H1 (cell line): ENCODE measurements around the gene OR6C4. TPM values are rescaled to one million over a fixed set of nuclear protein-coding genes. Genes with fewer than 3 reads are reported as not detected.

ENCODE experiments used
- CTCF ChIA-PET: fragments of 300-600 bp; sonication (Branson Sonifier 250); formaldehyde crosslinking; loops from one replicate; lab custom pipeline; 2021; ENCODE audit not compliant: partially characterized antibody; lab: Charles Lee
- POLR2A ChIA-PET: fragments of 300-600 bp; sonication (Branson Sonifier 250); formaldehyde crosslinking; loops from one replicate; lab custom pipeline; 2021; ENCODE audit warnings: inconsistent platforms; ENCODE audit not compliant: partially characterized antibody; lab: Charles Lee
- DNase-seq, 2 experiments: peaks; one replicate each; pipeline versions ENCODE4 v3.0.0 to v3.0.0-alpha.2; 2010 to 2022; ENCODE audit warnings: low spot score in 2 of 2, low read depth in 1 of 2, mixed read lengths in 1 of 2
- FAIRE-seq: peaks from 2 replicates; lab custom pipeline; 2011; peaks lifted over from hg19 to GRCh38; lab: Jason Lieb, UNC
- H2AFZ ChIP-seq: 2 replicates; pipeline ENCODE4 v1.8.1; 2012; ENCODE audit warnings: low read length, inconsistent platforms
- H2AK5ac ChIP-seq: 2 replicates; pipeline ENCODE4 v1.6.1; 2013; ENCODE audit warnings: low read depth, low read length
- H2BK120ac ChIP-seq: replicated peaks from 2 replicates; pipeline ENCODE3; 2013; ENCODE audit warnings: low read depth, low read length, inconsistent platforms
- H2BK12ac ChIP-seq: 2 replicates; pipeline ENCODE4 v1.6.1; 2013; ENCODE audit warnings: low read depth, low read length
- H2BK15ac ChIP-seq: 2 replicates; pipeline ENCODE4 v1.6.1; 2013; ENCODE audit warnings: low read length
- H2BK20ac ChIP-seq: 2 replicates; pipeline ENCODE4 v1.6.1; 2013; ENCODE audit warnings: low read length
- H2BK5ac ChIP-seq: 2 replicates; pipeline ENCODE4 v1.6.1; 2013; ENCODE audit warnings: low read depth, low read length
- H3K14ac ChIP-seq: 2 replicates; pipeline ENCODE4 v1.6.1; 2013; ENCODE audit warnings: inconsistent platforms; ENCODE audit not compliant: insufficient read length
- H3K18ac ChIP-seq: 2 replicates; pipeline ENCODE4 v1.6.1; 2013; ENCODE audit warnings: low read length; ENCODE audit errors: extremely low read depth
- H3K23ac ChIP-seq: 2 replicates; pipeline ENCODE4 v1.6.1; 2013; ENCODE audit warnings: inconsistent platforms; ENCODE audit not compliant: insufficient read length
- H3K23me2 ChIP-seq: 2 replicates; pipeline ENCODE4 v1.6.1; 2013; ENCODE audit warnings: low read depth, low read length
- H3K27ac ChIP-seq: 2 replicates; pipeline ENCODE4 v1.6.1; 2011; ENCODE audit warnings: low read depth, low read length, inconsistent platforms
- H3K27me3 ChIP-seq, 4 experiments: replicated peaks in 1 of 4; 1 replicate in 1 of 4; 2 replicates in 3 of 4; pipeline versions ENCODE4 v1.6.1 to v1.8.1; 2011 to 2013; ENCODE audit warnings: low read length in 3 of 4, mild to moderate bottlenecking in 3 of 4, inconsistent platforms in 2 of 4, mixed read lengths in 2 of 4, moderate library complexity in 1 of 4; ENCODE audit not compliant: control insufficient read depth in 3 of 4, insufficient read depth in 3 of 4; ENCODE audit errors: extremely low read depth in 1 of 4
- H3K36me3 ChIP-seq, 4 experiments: 2 replicates each; pipeline versions ENCODE4 v1.6.1 to v1.8.1; 2011 to 2013; ENCODE audit warnings: mild to moderate bottlenecking in 4 of 4, low read length in 3 of 4, moderate library complexity in 2 of 4, control low read depth in 1 of 4, inconsistent platforms in 1 of 4; ENCODE audit not compliant: insufficient read depth in 4 of 4, control insufficient read depth in 2 of 4
- H3K4ac ChIP-seq: replicated peaks from 2 replicates; pipeline ENCODE3; 2013; ENCODE audit warnings: low read length, low read depth, mixed read lengths, inconsistent platforms; ENCODE audit not compliant: insufficient read length
- H3K4me1 ChIP-seq, 4 experiments: replicated peaks in 1 of 4; 1 replicate in 1 of 4; 2 replicates in 3 of 4; pipeline versions ENCODE4 v1.6.1 to v1.8.1; 2011 to 2013; ENCODE audit warnings: low read length in 3 of 4, inconsistent platforms in 2 of 4, mixed read lengths in 1 of 4; ENCODE audit not compliant: insufficient read depth in 4 of 4, control insufficient read depth in 3 of 4
- H3K4me2 ChIP-seq, 2 experiments: 2 replicates each; pipeline versions ENCODE4 v1.6.1 to v1.8.1; 2011 to 2013; ENCODE audit warnings: low read depth in 2 of 2, low read length in 2 of 2, control low read depth in 1 of 2, inconsistent platforms in 1 of 2, mild to moderate bottlenecking in 1 of 2; ENCODE audit not compliant: insufficient read depth in 1 of 2
- H3K4me3 ChIP-seq, 4 experiments: fragments of 200-600, 300-600 bp in 1 of 4; sonication (generic), shearing (Covaris generic), sonication (Bioruptor Twin) in 1 of 4; 2 replicates each; pipeline versions ENCODE4 v1.5.1 to v1.8.1; 2011 to 2016; ENCODE audit warnings: low read length in 4 of 4, low read depth in 3 of 4, control low read depth in 2 of 4, inconsistent platforms in 2 of 4, mild to moderate bottlenecking in 2 of 4, mixed read lengths in 1 of 4, moderate library complexity in 1 of 4; ENCODE audit not compliant: insufficient read depth in 2 of 4; ENCODE audit errors: extremely low read depth in 1 of 4
- H3K56ac ChIP-seq: replicated peaks from 2 replicates; pipeline ENCODE3; 2013; ENCODE audit warnings: low read depth, mild to moderate bottlenecking, mixed read lengths, low read length, inconsistent platforms; ENCODE audit not compliant: insufficient read length
- H3K79me1 ChIP-seq: 2 replicates; pipeline ENCODE4 v1.6.1; 2013; ENCODE audit warnings: low read depth, low read length, control low read depth
- H3K79me2 ChIP-seq, 2 experiments: 2 replicates each; pipeline versions ENCODE4 v1.6.1 to v1.8.1; 2012 to 2013; ENCODE audit warnings: low read length in 2 of 2, mild to moderate bottlenecking in 2 of 2, inconsistent platforms in 1 of 2; ENCODE audit not compliant: insufficient read depth in 2 of 2, control insufficient read depth in 1 of 2
- H3K9ac ChIP-seq, 4 experiments: replicated peaks in 1 of 4; 1 replicate in 1 of 4; 2 replicates in 3 of 4; pipeline versions ENCODE4 v1.6.1 to v1.8.1; 2011 to 2013; ENCODE audit warnings: low read depth in 3 of 4, low read length in 3 of 4, control low read depth in 2 of 4, mild to moderate bottlenecking in 2 of 4, moderate library complexity in 2 of 4, inconsistent platforms in 1 of 4; ENCODE audit errors: extremely low read depth in 1 of 4
- H3K9me3 ChIP-seq, 2 experiments: 2 replicates each; pipeline versions ENCODE4 v1.6.1 to v1.8.1; 2012 to 2013; ENCODE audit warnings: mild to moderate bottlenecking in 2 of 2, moderate library complexity in 2 of 2, control low read depth in 1 of 2, inconsistent platforms in 1 of 2, low read depth in 1 of 2, low read length in 1 of 2, mixed read lengths in 1 of 2; ENCODE audit not compliant: insufficient read depth in 2 of 2
- H4K20me1 ChIP-seq, 2 experiments: replicated peaks in 1 of 2; 2 replicates each; pipeline versions ENCODE3 to v1.8.1; 2011 to 2013; ENCODE audit warnings: inconsistent platforms in 2 of 2, low read length in 2 of 2, mild to moderate bottlenecking in 1 of 2; ENCODE audit not compliant: insufficient read depth in 2 of 2, control insufficient read depth in 1 of 2
- H4K5ac ChIP-seq: 2 replicates; pipeline ENCODE4 v1.6.1; 2013; ENCODE audit warnings: low read length, low read depth, mixed read lengths, inconsistent platforms; ENCODE audit not compliant: insufficient read length
- H4K8ac ChIP-seq: 2 replicates; pipeline ENCODE4 v1.8.0; 2013; ENCODE audit warnings: mild to moderate bottlenecking, moderate library complexity, low read length, inconsistent platforms; ENCODE audit not compliant: insufficient read depth; ENCODE audit errors: extremely low read depth
- H4K91ac ChIP-seq: replicated peaks from 2 replicates; pipeline ENCODE3; 2013; ENCODE audit warnings: low read length, mixed read lengths, inconsistent platforms; ENCODE audit not compliant: insufficient read length
- ATF2 ChIP-seq: IDR thresholded peaks from 2 replicates; pipeline ENCODE4 v1.6.1; 2012; ENCODE audit warnings: low read length, inconsistent platforms
- CREB1 ChIP-seq: IDR thresholded peaks from 2 replicates; pipeline ENCODE4 v1.6.1; 2012; ENCODE audit warnings: inconsistent platforms
- CTCF ChIP-seq, 3 experiments: IDR thresholded peaks; 1 replicate in 2 of 3; 2 replicates in 1 of 3; pipeline versions ENCODE4 v1.5.1 to v1.6.1; 2011; ENCODE audit warnings: low read length in 3 of 3, mild to moderate bottlenecking in 3 of 3, inconsistent platforms in 2 of 3, low read depth in 1 of 3, moderate library complexity in 1 of 3; ENCODE audit not compliant: insufficient read depth in 1 of 3; ENCODE audit errors: control extremely low read depth in 1 of 3
- GTF2F1 ChIP-seq: IDR thresholded peaks from 2 replicates; pipeline ENCODE4 v1.6.1; 2012; ENCODE audit warnings: low read depth, low read length, improper control_type of control experiment, borderline replicate concordance
- JUN ChIP-seq: IDR thresholded peaks from 2 replicates; pipeline ENCODE4 v1.6.1; 2011; ENCODE audit warnings: low read depth, mild to moderate bottlenecking, improper control_type of control experiment, low read length
- KDM1A ChIP-seq: fragments of 200-600, 300-600 bp; sonication (generic); IDR thresholded peaks from 2 replicates; pipeline ENCODE4 v1.7.1; 2016; ENCODE audit warnings: mild to moderate bottlenecking, low read length, borderline replicate concordance
- RXRA ChIP-seq: IDR thresholded peaks from 2 replicates; pipeline ENCODE4 v1.6.1; 2011; ENCODE audit warnings: low read depth, mild to moderate bottlenecking, low read length, moderate library complexity; ENCODE audit not compliant: insufficient read depth
- SIN3A ChIP-seq, 2 experiments: IDR thresholded peaks in 1 of 2; conservative IDR thresholded peaks in 1 of 2; 2 replicates each; pipeline ENCODE4 v1.6.1; 2011 to 2012; ENCODE audit warnings: low read length in 2 of 2, improper control_type of control experiment in 1 of 2, low read depth in 1 of 2, mild to moderate bottlenecking in 1 of 2
- SP2 ChIP-seq: IDR thresholded peaks from 2 replicates; pipeline ENCODE4 v1.6.1; 2012; ENCODE audit warnings: mild to moderate bottlenecking, low read length, inconsistent platforms
- TEAD4 ChIP-seq: IDR thresholded peaks from 2 replicates; pipeline ENCODE4 v1.6.1; 2012; ENCODE audit warnings: low read depth, low read length, inconsistent platforms, mixed read lengths
- WGBS, 2 experiments: shearing (Covaris generic) in 1 of 2; methylation state at CpG; one replicate each; pipeline versions ENCODE4 v1.1.6 to v1.1.7; 2013 to 2015; ENCODE audit warnings: low lambda C conversion rate in 2 of 2, mixed read lengths in 2 of 2, inconsistent platforms in 1 of 2, low coverage in 1 of 2, missing lambda C conversion rate in 1 of 2; ENCODE audit not compliant: insufficient replicate concordance in 2 of 2, insufficient coverage in 1 of 2, insufficient read length in 1 of 2; ENCODE audit errors: extremely low coverage in 1 of 2, missing lambda C conversion rate in 1 of 2; 5-methylcytosine and 5-hydroxymethylcytosine counted together
- polyA plus RNA-seq, 7 experiments: library from polyadenylated mRNA; depleted of rRNA in 3 of 7; stranded (reverse) in 5 of 7; unstranded in 2 of 7; fragments of >200 nt in 5 of 7; fragments of 200-250 nt in 2 of 7; gene quantifications; 1 replicate in 5 of 7; 2 replicates in 1 of 7; 4 replicates in 1 of 7; pipeline versions ENCODE4 v1.2.1 to v1.2.3, GENCODE V29; 2011 to 2013; ENCODE audit warnings: missing spikeins in 2 of 7, mixed read lengths in 2 of 7
- total RNA-seq: library from RNA; stranded (reverse); fragmentation: NEBNext Ultra II Directional; extraction: Animal tissue kit (Norgen Biotek cat#: 25700); gene quantifications from 2 replicates; pipeline ENCODE4 v1.2.1, GENCODE V29; 2021

OR6C4 gene
- total and polyA plus RNA-seq, 2 of the 8 experiments (the other 6 are each of a cell fraction or from before 2014, with no cell fraction given), result not detected

DNA sequence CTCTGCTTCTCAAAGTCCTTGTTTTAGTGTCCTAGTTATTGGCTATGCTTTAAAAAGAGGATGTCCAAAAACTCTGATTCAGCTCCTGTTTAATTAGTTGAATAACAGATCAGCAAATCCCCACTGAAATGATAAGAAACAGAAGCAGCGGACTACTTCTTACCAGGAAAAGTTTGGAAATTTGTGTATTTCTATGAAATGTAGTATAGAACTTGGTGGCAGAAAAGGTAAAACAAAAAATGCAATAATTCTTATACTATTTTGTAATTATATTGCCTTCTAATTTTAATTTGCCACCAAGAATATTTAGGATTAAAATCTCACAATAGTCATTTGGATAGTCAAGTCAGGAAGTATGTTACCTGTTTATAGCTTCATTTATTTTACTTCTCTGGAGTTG, 22.8 kb downstream of the OR6C4 start, which contains the start of gene OR2AP1:
Gene OR2AP1, plus strand, starts transcription at position 301 of the 400 bp plus-strand sequence. CDS start 1,947 bp downstream, outside the sequence.
- FAIRE-seq, result no peak
- TF ChIP-seq SP2 (no peak), KDM1A (no peak), GTF2F1 (no peak), SIN3A (conservative IDR thresholded peaks at IDR 0.05 in 1 of 2, IDR thresholded peaks at IDR 0.05 in 1 of 2; ENCODE audit: low read depth in 1 of 2, low read length in 2 of 2) (no peak), CREB1 (no peak), ATF2 (no peak), CTCF (IDR thresholded peaks at IDR 0.05; ENCODE audit: control extremely low read depth in 1 of 3, insufficient read depth in 1 of 3, low read depth in 1 of 3, low read length in 3 of 3) (no peak), JUN (no peak), RXRA (no peak), TEAD4 (no peak)

More for the DNA sequence above, 22.8 kb downstream of the OR6C4 start, which contains the start of gene OR2AP1:
- Histone ChIP-seq H3K27me3 (no peaks in the 10 kb centered on the region), H4K20me1 (no peaks in the 10 kb centered on the region), H3K9ac (no peak within 1 kb of the TSS), H3K18ac (no peak within 1 kb of the TSS), H2BK120ac (no peak within 1 kb of the TSS), H2AK5ac (no peak within 1 kb of the TSS), H2BK12ac (no peak within 1 kb of the TSS), H2AFZ (no peak within 1 kb of the TSS), H3K4me1 (no peaks in the 10 kb centered on the region), H2BK5ac (no peak within 1 kb of the TSS), H3K27ac (no peak within 1 kb of the TSS), H4K91ac (no peak within 1 kb of the TSS), H3K4me3 (no peak within 1 kb of the TSS), H3K79me1 (no peaks in the 10 kb centered on the region), H4K8ac (no peak within 1 kb of the TSS), H3K14ac (no peak within 1 kb of the TSS), H3K79me2 (no peaks in the 10 kb centered on the region), H3K9me3 (peaks cover 33 to 34% of the 10 kb centered on the region in 2 experiments), H2BK20ac (no peak within 1 kb of the TSS), H3K4ac (no peak within 1 kb of the TSS), H3K4me2 (no peak within 1 kb of the TSS), H3K36me3 (peaks cover 0 to 2% (median 0%) of the 10 kb centered on the region in 4 experiments; a peak in 1 of 8 replicates), H3K23ac (no peak within 1 kb of the TSS), H3K23me2 (no peaks in the 10 kb centered on the region), H2BK15ac (no peak within 1 kb of the TSS), H3K56ac (no peak within 1 kb of the TSS), H4K5ac (no peak within 1 kb of the TSS)
- POLR2A ChIA-PET, result no interaction called here
- DNase-seq, result no peak
- 86% methylated on average over 1 of the region's 1 CpG; no CpG with 5 or more reads in 1 of the 2 experiments for WGBS, 2 experiments
- CTCF ChIA-PET, result interaction anchor here (1.1 to 1.7 kb wide), 2 partner anchors 8 to 47 kb away, joined by 3 to 4 read pairs; no protein-coding TSS in a partner anchor
